ENCODE measurements around the gene DLEU7. TPM values are rescaled to one million over a fixed set of nuclear protein-coding genes. Genes with fewer than 3 reads are reported as not detected.

The DLEU7 gene
- total and polyA plus RNA-seq, 10 of the 15 experiments (the other 5 are each of a cell fraction or from before 2014, with no cell fraction given), result not detected

GRCh38 chr13:50794226-50794625 lies 49.3 kb downstream of the DLEU7 start (continued):
- TF ChIP-seq HSF1 (IDR thresholded peaks at IDR 0.05; ENCODE audit: low read depth, low read length) (no peak), JUNB (IDR thresholded peaks at IDR 0.05) (no peak)

GRCh38 chr13:50793026-50793425 lies 50.5 kb downstream of the DLEU7 start:
- WGBS (ENCODE audit: insufficient coverage, insufficient replicate concordance, low lambda C conversion rate, missing lambda C conversion rate), result 58% methylated on average over 3 of the region's 3 CpGs
- Histone ChIP-seq H3K9ac (ENCODE audit: control insufficient read depth, insufficient read depth, low read length) (no peak overlapping the region), H3K36me3 (ENCODE audit: control insufficient read depth in 2 of 2, insufficient read depth in 2 of 2, low read length in 1 of 2) (no peaks in the 10 kb centered on the region), H3K9me3 (replicated peaks; ENCODE audit: control insufficient read depth, insufficient read depth, low read length) (no peaks in the 10 kb centered on the region), H3K4me2 (ENCODE audit: control insufficient read depth, insufficient read depth) (no peak overlapping the region), H3K4me1 (ENCODE audit: control insufficient read depth, insufficient read depth, low read length) (no peaks in the 10 kb centered on the region), H4K20me1 (ENCODE audit: control insufficient read depth, insufficient read depth) (no peaks in the 10 kb centered on the region), H3K4me3 (no peak overlapping the region), H3K27ac (ENCODE audit: control insufficient read depth, insufficient read depth) (no peak overlapping the region), H3K27me3 (replicated peaks in 1 of 2; ENCODE audit: control insufficient read depth in 2 of 2, insufficient read depth in 2 of 2, low read length in 1 of 2) (no peaks in the 10 kb centered on the region; a peak in 2 of 4 replicates), H2AFZ (ENCODE audit: control insufficient read depth, low read depth, low read length) (no peak overlapping the region), H3K79me2 (ENCODE audit: control insufficient read depth, insufficient read depth, low read length) (no peaks in the 10 kb centered on the region)
- FAIRE-seq, result no peak
- POLR2A ChIA-PET, result no interaction called here
- ATAC-seq, result no peak
- TF ChIP-seq NR2C1 (IDR thresholded peaks at IDR 0.05), result no peak
- no peak for TF ChIP-seq CEBPB (IDR thresholded peaks at IDR 0.05; ENCODE audit: borderline replicate concordance in 1 of 2, low read depth in 2 of 2, low read length in 2 of 2)
- no peak for TF ChIP-seq POLR2AphosphoS5 (IDR thresholded peaks at IDR 0.05; ENCODE audit: low read length)
- no peak for TF ChIP-seq ZZZ3 (IDR thresholded peaks at IDR 0.05; ENCODE audit: control insufficient read depth, insufficient read length, low read depth)
- TF ChIP-seq CBX5 (IDR thresholded peaks at IDR 0.05; ENCODE audit: low read depth), result no peak
- no peak for TF ChIP-seq SIN3A (IDR thresholded peaks at IDR 0.05; ENCODE audit: low read depth, low read length)
- no peak for TF ChIP-seq BCL11A (IDR thresholded peaks at IDR 0.05; ENCODE audit: low read depth, low read length)
- TF ChIP-seq ZBTB4 (CRISPR knock-in tag; IDR thresholded peaks at IDR 0.05), result no peak
- TF ChIP-seq HDGF (IDR thresholded peaks at IDR 0.05), result no peak
- TF ChIP-seq RELB (IDR thresholded peaks at IDR 0.05; ENCODE audit: low read depth), result no peak
- TF ChIP-seq ZNF217 (IDR thresholded peaks at IDR 0.05), result no peak
- SMC1A ChIA-PET (ENCODE audit: uncharacterized antibody, unreplicated experiment), result interaction anchor here (1.8 kb wide), 1 partner anchor 709 kb away, joined by 3 read pairs; no protein-coding TSS in a partner anchor
- CTCF ChIA-PET, result interaction anchor here (0.6 kb wide), 1 partner anchor 38 kb away, joined by 3 read pairs; no protein-coding TSS in a partner anchor
- RAD21 ChIA-PET (ENCODE audit: unreplicated experiment), result no interaction called here
- intact Hi-C loops (cut with micrococcal nuclease; ENCODE audit: unreplicated experiment) (no loop called here), in situ Hi-C loops (cut with MboI) (no loop called here)
- BruUV-seq (replicated peaks), result no TSS peak
- no peak for DNase-seq (ENCODE audit: low read depth, low spot score)

Measured in GM12878 (cell line).